CD4-positive, alpha-beta T cell (primary cell): ENCODE data around the gene DSCAML1. TPM values are rescaled to one million over a fixed set of nuclear protein-coding genes. Genes with fewer than 3 reads are reported as not detected.

Experiments
- ATAC-seq: fragments of 200-7000 bp; cut with Tn5 transposase; one replicate; pipeline ENCODE4 v1.10.0; 2022; ENCODE audit warnings: mild to moderate bottlenecking; ENCODE audit not compliant: poor library complexity
- CTCF ChIA-PET: fragments of 350-600 bp; sonication (Branson Sonifier 250); formaldehyde crosslinking; loops from one replicate; lab custom pipeline; 2021; ENCODE audit warnings: antibody characterized with exemption, inconsistent platforms; lab: Charles Lee
- POLR2A ChIA-PET: fragments of 350-600 bp; sonication (Branson Sonifier 250); formaldehyde crosslinking; loops from one replicate; lab custom pipeline; 2021; ENCODE audit warnings: antibody characterized with exemption, inconsistent platforms; lab: Charles Lee
- DNase-seq, 14 experiments: peaks; one replicate each; pipeline ENCODE4 v3.0.0-alpha.2; 2013 to 2020; ENCODE audit warnings: mixed read lengths in 2 of 14
- H3K27ac ChIP-seq, 2 donors: one replicate each; pipeline versions ENCODE4 v1.5.1 to v1.7.0; 2013; ENCODE audit warnings: low read length in 2 of 2, low read depth in 1 of 2, mild to moderate bottlenecking in 1 of 2
- H3K27me3 ChIP-seq, 2 experiments: 1 replicate in 1 of 2; 2 replicates in 1 of 2; pipeline versions ENCODE4 v1.6.1 to v1.7.0; 2013; ENCODE audit warnings: low read length in 2 of 2, control low read depth in 1 of 2, mild to moderate bottlenecking in 1 of 2, moderate library complexity in 1 of 2; ENCODE audit not compliant: insufficient read depth in 2 of 2, control insufficient read depth in 1 of 2
- H3K36me3 ChIP-seq: one replicate; pipeline ENCODE4 v1.6.1; 2013; ENCODE audit warnings: low read length, control low read depth; ENCODE audit not compliant: insufficient read depth
- H3K4me1 ChIP-seq: one replicate; pipeline ENCODE4 v1.6.1; 2013; ENCODE audit warnings: low read length, control low read depth; ENCODE audit not compliant: insufficient read depth
- H3K4me3 ChIP-seq: one replicate; pipeline ENCODE4 v1.5.1; 2013; ENCODE audit warnings: mild to moderate bottlenecking, low read length, moderate library complexity
- H3K9me3 ChIP-seq, 2 experiments: 1 replicate in 1 of 2; 2 replicates in 1 of 2; pipeline versions ENCODE4 v1.6.1 to v1.7.0; 2013; ENCODE audit warnings: low read length in 2 of 2, mild to moderate bottlenecking in 2 of 2, control low read depth in 1 of 2, moderate library complexity in 1 of 2; ENCODE audit not compliant: control insufficient read depth in 1 of 2, insufficient read depth in 1 of 2
- H3K27ac Mint-ChIP-seq: one replicate; pipeline ENCODE4 v1.8.0; 2020; ENCODE audit warnings: mixed read lengths
- H3K27me3 Mint-ChIP-seq: one replicate; pipeline ENCODE4 v1.8.0; 2021; ENCODE audit warnings: mixed read lengths
- H3K36me3 Mint-ChIP-seq: one replicate; pipeline ENCODE4 v1.8.0; 2021; ENCODE audit warnings: low read depth, mixed read lengths
- H3K4me1 Mint-ChIP-seq: one replicate; pipeline ENCODE4 v1.8.0; 2021; ENCODE audit warnings: low read depth, mixed read lengths
- H3K4me3 Mint-ChIP-seq: one replicate; pipeline ENCODE4 v1.8.0; 2020; ENCODE audit warnings: mild to moderate bottlenecking, mixed read lengths
- H3K9me3 Mint-ChIP-seq: one replicate; pipeline ENCODE4 v1.8.0; 2020; ENCODE audit warnings: mixed read lengths
- CTCF ChIP-seq: fragments of 200-600 bp; IDR thresholded peaks from one replicate; pipeline ENCODE4 v1.8.0; 2022; ENCODE audit warnings: antibody characterized with exemption, mild to moderate bottlenecking
- intact Hi-C, 2 experiments: fragments of 100-400 bp; cut with DNase I in 1 of 2; cut with micrococcal nuclease in 1 of 2; formaldehyde crosslinking; loops; one replicate each; pipeline versions ENCODE4 v1.15.1 to v1.9.0; 2023 to 2025; cut with DNase I, micrococcal nuclease
- total RNA-seq, 174 experiments: library from RNA in 2 of 174; stranded (reverse) in 2 of 174; gene quantifications; one replicate each; pipeline ENCODE4 v1.2.3 and lab custom pipeline; 2021 to 2026

DSCAML1 gene
- total RNA-seq, 2 experiments from 2014 or later, result 0.22 to 0.61 TPM

GRCh38 chr11:117528097-117528721 lies 268.8 kb downstream of the DSCAML1 start:
- peaks cover 0 to 12% of the 10 kb centered on the region in 2 experiments for H3K27me3 ChIP-seq
- Mint-ChIP-seq H3K27me3 (peaks cover 27% of the 10 kb centered on the region), H3K9me3 (no peaks in the 10 kb centered on the region), H3K27ac (no peak overlapping the region), H3K4me1 (no peaks in the 10 kb centered on the region), H3K4me3 (no peak overlapping the region), H3K36me3 (no peaks in the 10 kb centered on the region)
- ChIA-PET POLR2A (no interaction called here), CTCF (no interaction called here)
- H3K36me3 ChIP-seq, result no peaks in the 10 kb centered on the region
- no peaks in the 10 kb centered on the region for H3K4me1 ChIP-seq
- ATAC-seq (no peak), DNase-seq (no peak)
- no peak for TF ChIP-seq CTCF
- no peak overlapping the region for H3K27ac ChIP-seq
- intact Hi-C loops, result no loop called here
- H3K4me3 ChIP-seq, result no peak overlapping the region
- no peaks in the 10 kb centered on the region for H3K9me3 ChIP-seq

- intact Hi-C loops, result no loop called here
- Mint-ChIP-seq H3K4me3 (no peak overlapping the region), H3K9me3 (no peaks in the 10 kb centered on the region), H3K27me3 (peaks cover 23% of the 10 kb centered on the region), H3K36me3 (no peaks in the 10 kb centered on the region), H3K4me1 (no peaks in the 10 kb centered on the region), H3K27ac (no peak overlapping the region)
- no peak for DNase-seq
- Histone ChIP-seq H3K27me3 (peaks cover 0 to 12% of the 10 kb centered on the region in 2 experiments), H3K4me3 (no peak overlapping the region), H3K36me3 (no peaks in the 10 kb centered on the region), H3K9me3 (no peaks in the 10 kb centered on the region), H3K4me1 (no peaks in the 10 kb centered on the region), H3K27ac (no peak overlapping the region)
- ATAC-seq, result no peak
- CTCF ChIA-PET, result no interaction called here
- TF ChIP-seq CTCF, result no peak
- POLR2A ChIA-PET, result no interaction called here
These were observed 269.7 kb downstream of the DSCAML1 start for GRCh38 chr11:117527271-117527670.

- CTCF ChIA-PET, result no interaction called here
- ATAC-seq, result no peak
These were observed 271.0 kb downstream of the DSCAML1 start for GRCh38 chr11:117525866-117526542.

More at GRCh38 chr11:117525866-117526542, 271.0 kb downstream of the DSCAML1 start:
- Mint-ChIP-seq H3K4me3 (no peak overlapping the region), H3K4me1 (no peaks in the 10 kb centered on the region), H3K9me3 (no peaks in the 10 kb centered on the region), H3K27me3 (peaks cover 17% of the 10 kb centered on the region), H3K27ac (no peak overlapping the region), H3K36me3 (no peaks in the 10 kb centered on the region)
- Histone ChIP-seq H3K4me3 (no peak overlapping the region), H3K4me1 (no peaks in the 10 kb centered on the region), H3K27me3 (peaks cover 0 to 10% of the 10 kb centered on the region in 2 experiments), H3K27ac (no peak overlapping the region), H3K36me3 (no peaks in the 10 kb centered on the region), H3K9me3 (no peaks in the 10 kb centered on the region)
- POLR2A ChIA-PET, result no interaction called here
- DNase-seq, result no peak
- intact Hi-C loops, result no loop called here
- no peak for TF ChIP-seq CTCF
